HL-60/S4 treated with phorbol 12-myristate 13-acetate at 8.2 ng/mL for 4 days and 3 days (cell line): ENCODE data around the gene DMD.

Source experiments
- in situ Hi-C: fragments of 300-500 bp; cut with MboI; formaldehyde crosslinking; loops from 2 replicates; pipeline ENCODE4 v1.15.0; 2022; ENCODE audit warnings: low sequenced_read_pairs

DMD gene

GRCh38 chrX:31547816-31548215, 1663.5 kb downstream of the DMD start:
- in situ Hi-C loops: no loop called here

- in situ Hi-C loops: no loop called here
Observed at GRCh38 chrX:31547416-31547815, 1663.9 kb downstream of the DMD start.

- in situ Hi-C loops: no loop called here
Observed at GRCh38 chrX:31546126-31546525, 1665.2 kb downstream of the DMD start.

GRCh38 chrX:31545726-31546125, 1665.6 kb downstream of the DMD start:
- in situ Hi-C loops: no loop called here

- in situ Hi-C loops: no loop called here
Observed at GRCh38 chrX:31545191-31545590, 1666.2 kb downstream of the DMD start.

GRCh38 chrX:31543634-31544033, 1667.7 kb downstream of the DMD start:
- in situ Hi-C loops: no loop called here

- in situ Hi-C loops: no loop called here
Observed at GRCh38 chrX:31542566-31542965, 1668.8 kb downstream of the DMD start.

- in situ Hi-C loops: no loop called here
Observed at GRCh38 chrX:31540313-31540712, 1671.0 kb downstream of the DMD start.

- in situ Hi-C loops: no loop called here
Observed at GRCh38 chrX:31527455-31528126, 1683.8 kb downstream of the DMD start.

GRCh38 chrX:31523884-31524536, 1687.3 kb downstream of the DMD start:
- in situ Hi-C loops: no loop called here

GRCh38 chrX:31522760-31523159, 1688.6 kb downstream of the DMD start:
- in situ Hi-C loops: no loop called here

- in situ Hi-C loops: no loop called here
Observed at GRCh38 chrX:31521941-31522340, 1689.4 kb downstream of the DMD start.

- in situ Hi-C loops: no loop called here
Observed at GRCh38 chrX:31516527-31516926, 1694.8 kb downstream of the DMD start.

GRCh38 chrX:31508338-31508737, 1703.0 kb downstream of the DMD start:
- in situ Hi-C loops: no loop called here

GRCh38 chrX:31506928-31507327, 1704.4 kb downstream of the DMD start:
- in situ Hi-C loops: no loop called here

- in situ Hi-C loops: no loop called here
Observed at GRCh38 chrX:31506360-31506759, 1705.0 kb downstream of the DMD start.

GRCh38 chrX:31500921-31501320, 1710.4 kb downstream of the DMD start:
- in situ Hi-C loops: no loop called here

- in situ Hi-C loops: no loop called here
Observed at GRCh38 chrX:31499109-31499508, 1712.2 kb downstream of the DMD start.

- in situ Hi-C loops: no loop called here
Observed at GRCh38 chrX:31497086-31497485, 1714.3 kb downstream of the DMD start.

- in situ Hi-C loops: no loop called here
Observed at GRCh38 chrX:31487951-31488350, 1723.4 kb downstream of the DMD start.

GRCh38 chrX:31483336-31483735, 1728.0 kb downstream of the DMD start:
- in situ Hi-C loops: no loop called here

- in situ Hi-C loops: no loop called here
Observed at GRCh38 chrX:31480696-31481095, 1730.7 kb downstream of the DMD start.

GRCh38 chrX:31471229-31471628, 1740.1 kb downstream of the DMD start:
- in situ Hi-C loops: no loop called here
